MCF 10A (cell line): ENCODE data around the gene FADS3. TPM values are rescaled to one million over a fixed set of nuclear protein-coding genes. Genes with fewer than 3 reads are reported as not detected.

Experiments used
- BruUV-seq: library from RNA; stranded (reverse); fragments of 400-500 nt; replicated peaks from 2 replicates; lab custom pipeline; 2021; lab: Mats Ljungman, UMichigan
- CTCF ChIA-PET: fragments of 300-600 bp; sonication (Branson Sonifier 250); formaldehyde crosslinking; extraction: SDS; loops from one replicate; lab custom pipeline; 2021; ENCODE audit warnings: antibody characterized with exemption, inconsistent platforms; lab: Yijun Ruan, JAX
- POLR2A ChIA-PET: fragments of 300-600, 350-650 bp; sonication (Branson Sonifier 250); formaldehyde crosslinking; extraction: SDS; loops from one replicate; lab custom pipeline; 2020; ENCODE audit warnings: antibody characterized with exemption, inconsistent platforms; lab: Yijun Ruan, JAX
- DNase-seq: peaks from one replicate; pipeline ENCODE4 v3.0.0-alpha.2; 2018; ENCODE audit not compliant: unreplicated experiment
- H3K27ac Mint-ChIP-seq: one replicate; pipeline ENCODE4 v1.8.0; 2022; ENCODE audit warnings: mild to moderate bottlenecking, low read depth, mixed read lengths; ENCODE audit not compliant: unreplicated experiment
- H3K27me3 Mint-ChIP-seq: one replicate; pipeline ENCODE4 v1.8.0; 2022; ENCODE audit warnings: mixed read lengths; ENCODE audit not compliant: insufficient read depth, unreplicated experiment
- H3K36me3 Mint-ChIP-seq: one replicate; pipeline ENCODE4 v1.8.0; 2022; ENCODE audit warnings: mild to moderate bottlenecking, moderate library complexity, mixed read lengths; ENCODE audit not compliant: insufficient read depth, unreplicated experiment
- H3K4me1 Mint-ChIP-seq: one replicate; pipeline ENCODE4 v1.8.0; 2022; ENCODE audit warnings: mixed read lengths; ENCODE audit not compliant: insufficient read depth, unreplicated experiment
- H3K4me3 Mint-ChIP-seq: one replicate; pipeline ENCODE4 v1.8.0; 2022; ENCODE audit warnings: mild to moderate bottlenecking, moderate library complexity, mixed read lengths; ENCODE audit not compliant: unreplicated experiment
- H3K9me3 Mint-ChIP-seq: one replicate; pipeline ENCODE4 v1.8.0; 2022; ENCODE audit warnings: mixed read lengths; ENCODE audit not compliant: unreplicated experiment
- intact Hi-C: fragments of 100-400 bp; cut with micrococcal nuclease; formaldehyde crosslinking; loops from 2 replicates; pipeline ENCODE4 v1.14.1; 2022
- total RNA-seq: library from RNA; stranded (reverse); gene quantifications from 2 replicates; pipeline ENCODE4 v1.2.3, GENCODE V29; 2022
- TF ChIP-seq, protein P1 (sequence below): fragments of 200-600 bp; IDR thresholded peaks from one replicate; pipeline ENCODE4 v1.8.0; 2022; ENCODE audit warnings: antibody characterized with exemption, mild to moderate bottlenecking; ENCODE audit not compliant: unreplicated experiment

The FADS3 gene
- total RNA-seq, 1 experiment from 2014 or later: 145 TPM

DNA sequence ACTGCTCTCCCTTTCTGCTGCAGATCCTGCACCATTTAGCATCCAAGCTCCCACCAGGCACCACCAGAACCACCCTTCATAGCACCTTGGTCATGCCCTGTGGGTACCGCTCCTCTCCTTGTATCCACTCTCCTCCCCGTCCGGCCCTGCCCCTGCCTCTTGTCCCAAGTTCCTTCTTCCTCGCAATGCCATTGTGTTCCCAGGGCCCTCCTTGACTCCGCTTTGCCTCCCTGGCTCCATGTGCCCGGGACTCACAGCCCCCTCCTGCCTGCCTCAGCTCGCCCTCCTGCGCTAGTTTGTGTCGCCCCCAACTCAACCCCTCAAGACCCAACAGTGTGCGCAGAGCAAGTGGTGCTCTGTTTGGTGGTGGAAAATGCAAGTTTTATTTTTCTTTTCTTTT, 52.4 kb downstream of the FADS3 start:
- TF ChIP-seq, protein P1, sequence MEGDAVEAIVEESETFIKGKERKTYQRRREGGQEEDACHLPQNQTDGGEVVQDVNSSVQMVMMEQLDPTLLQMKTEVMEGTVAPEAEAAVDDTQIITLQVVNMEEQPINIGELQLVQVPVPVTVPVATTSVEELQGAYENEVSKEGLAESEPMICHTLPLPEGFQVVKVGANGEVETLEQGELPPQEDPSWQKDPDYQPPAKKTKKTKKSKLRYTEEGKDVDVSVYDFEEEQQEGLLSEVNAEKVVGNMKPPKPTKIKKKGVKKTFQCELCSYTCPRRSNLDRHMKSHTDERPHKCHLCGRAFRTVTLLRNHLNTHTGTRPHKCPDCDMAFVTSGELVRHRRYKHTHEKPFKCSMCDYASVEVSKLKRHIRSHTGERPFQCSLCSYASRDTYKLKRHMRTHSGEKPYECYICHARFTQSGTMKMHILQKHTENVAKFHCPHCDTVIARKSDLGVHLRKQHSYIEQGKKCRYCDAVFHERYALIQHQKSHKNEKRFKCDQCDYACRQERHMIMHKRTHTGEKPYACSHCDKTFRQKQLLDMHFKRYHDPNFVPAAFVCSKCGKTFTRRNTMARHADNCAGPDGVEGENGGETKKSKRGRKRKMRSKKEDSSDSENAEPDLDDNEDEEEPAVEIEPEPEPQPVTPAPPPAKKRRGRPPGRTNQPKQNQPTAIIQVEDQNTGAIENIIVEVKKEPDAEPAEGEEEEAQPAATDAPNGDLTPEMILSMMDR: no peak
- H3K4me1 Mint-ChIP-seq: no peaks in the 10 kb centered on the region
- H3K36me3 Mint-ChIP-seq: no peaks in the 10 kb centered on the region
- H3K4me3 Mint-ChIP-seq: no peak overlapping the region
- no TSS peak for BruUV-seq
- CTCF ChIA-PET: interaction anchor here (0.7 to 1.1 kb wide), 2 partner anchors 43 to 243 kb away, joined by 3 read pairs; no protein-coding TSS in a partner anchor
- POLR2A ChIA-PET: no interaction called here
- no peak overlapping the region for H3K27ac Mint-ChIP-seq
- no peaks in the 10 kb centered on the region for H3K9me3 Mint-ChIP-seq
- no peak for DNase-seq
- H3K27me3 Mint-ChIP-seq: no peaks in the 10 kb centered on the region
- intact Hi-C loops: no loop called here

DNA sequence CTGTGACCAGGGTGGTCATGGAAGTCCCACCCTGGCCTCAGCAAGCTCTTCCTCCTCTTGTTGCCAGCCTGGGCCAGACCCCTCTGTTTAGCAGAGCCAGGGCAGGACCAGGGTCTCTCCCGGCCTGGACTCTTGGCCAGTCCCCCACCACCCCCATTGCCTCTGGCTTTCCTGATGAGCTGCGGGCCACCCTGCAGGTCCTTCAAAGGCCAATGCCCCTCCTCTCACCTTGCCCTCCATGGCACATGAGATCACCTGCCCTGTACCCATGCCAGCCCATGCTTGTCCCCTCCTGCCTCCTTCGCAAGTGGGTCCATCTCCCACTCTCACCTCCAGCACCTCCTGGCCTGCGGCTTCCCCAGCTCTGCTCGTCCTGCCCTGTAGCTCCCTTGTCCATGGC, 52.8 kb downstream of the FADS3 start:
- Mint-ChIP-seq H3K4me1 (no peaks in the 10 kb centered on the region), H3K27ac (no peak overlapping the region), H3K36me3 (no peaks in the 10 kb centered on the region), H3K9me3 (no peaks in the 10 kb centered on the region), H3K27me3 (no peaks in the 10 kb centered on the region), H3K4me3 (no peak overlapping the region)
- TF ChIP-seq, protein P1: no peak
- DNase-seq: no peak
- intact Hi-C loops: no loop called here
- BruUV-seq: no TSS peak
- CTCF ChIA-PET: interaction anchor here (0.7 to 1.1 kb wide), 2 partner anchors 43 to 244 kb away, joined by 3 read pairs; no protein-coding TSS in a partner anchor
- POLR2A ChIA-PET: no interaction called here

DNA sequence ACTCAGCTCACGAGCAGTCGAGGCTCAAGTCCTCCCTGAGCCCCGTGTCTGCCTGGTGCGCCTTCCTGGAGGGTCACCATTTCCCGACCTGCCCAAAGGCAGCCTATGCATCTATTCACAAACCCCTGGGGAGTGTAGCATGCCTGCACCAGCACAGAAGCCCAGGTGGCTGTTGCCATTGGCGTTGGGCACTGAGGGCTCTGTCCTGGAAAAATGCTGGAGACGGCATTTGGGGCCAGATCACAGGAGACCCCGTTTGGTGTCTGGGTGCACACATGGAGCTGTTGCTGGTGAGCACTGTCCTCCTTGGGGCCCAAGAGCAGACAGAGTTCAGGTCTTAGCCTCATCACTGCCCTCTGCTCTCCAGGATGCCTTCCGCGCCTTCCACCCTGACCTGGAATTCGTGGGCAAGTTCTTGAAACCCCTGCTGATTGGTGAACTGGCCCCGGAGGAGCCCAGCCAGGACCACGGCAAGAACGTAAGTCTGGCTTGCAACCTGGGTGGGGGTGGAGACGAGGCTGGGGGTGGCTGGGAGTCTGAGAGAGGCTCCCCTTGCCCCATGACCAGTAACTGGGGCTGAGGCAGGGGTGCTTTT, 53.8 kb downstream of the FADS3 start:
- no peak overlapping the region for H3K4me3 Mint-ChIP-seq
- intact Hi-C loops: no loop called here
- no peaks in the 10 kb centered on the region for H3K27me3 Mint-ChIP-seq
- H3K36me3 Mint-ChIP-seq: no peaks in the 10 kb centered on the region
- H3K9me3 Mint-ChIP-seq: no peaks in the 10 kb centered on the region
- no peak overlapping the region for H3K27ac Mint-ChIP-seq
- no peak for DNase-seq
- CTCF ChIA-PET: interaction anchor here (0.6 to 1.3 kb wide), 4 partner anchors 61 to 231 kb away, joined by 3 to 4 read pairs (median 3); no protein-coding TSS in a partner anchor
- TF ChIP-seq, protein P1: no peak
- no peaks in the 10 kb centered on the region for H3K4me1 Mint-ChIP-seq
- POLR2A ChIA-PET: no interaction called here
- BruUV-seq: no TSS peak

DNA sequence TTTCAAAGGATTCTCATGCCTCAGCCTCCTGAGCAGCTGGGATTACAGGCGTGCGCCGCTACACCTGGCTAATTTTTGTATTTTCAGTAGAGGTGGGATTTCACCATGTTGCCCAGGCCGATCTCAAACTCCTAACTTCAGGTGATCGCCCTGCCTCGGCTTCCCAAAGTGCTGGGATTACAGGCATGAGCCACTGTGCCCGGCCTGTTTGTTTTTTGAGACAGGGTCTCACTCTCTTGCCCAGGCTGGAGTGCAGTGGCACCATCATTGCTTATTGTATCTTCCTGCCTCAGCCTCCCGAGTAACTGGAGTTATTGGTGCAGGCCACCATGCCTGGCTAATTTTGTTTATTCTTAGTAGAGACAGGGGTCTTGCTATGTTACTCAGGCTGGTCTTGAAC, 55.2 kb downstream of the FADS3 start:
- no peak for DNase-seq
- intact Hi-C loops: no loop called here
- POLR2A ChIA-PET: no interaction called here
- Mint-ChIP-seq H3K9me3 (no peaks in the 10 kb centered on the region), H3K4me3 (no peak overlapping the region), H3K27me3 (no peaks in the 10 kb centered on the region), H3K4me1 (no peaks in the 10 kb centered on the region), H3K27ac (no peak overlapping the region), H3K36me3 (no peaks in the 10 kb centered on the region)
- TF ChIP-seq, protein P1: no peak
- CTCF ChIA-PET: interaction anchor here (1.2 to 1.3 kb wide), 2 partner anchors 39 to 62 kb away, joined by 3 to 4 read pairs; no protein-coding TSS in a partner anchor
- no TSS peak for BruUV-seq
